Erythroblast (primary cell): ENCODE measurements around the gene PLXND1.

Source experiments
- GATA1 ChIP-seq: IDR thresholded peaks from 2 replicates; pipeline ENCODE4 v1.6.1; 2011; ENCODE audit warnings: low read depth, mild to moderate bottlenecking, control low read depth, low read length, moderate library complexity
- POLR2A ChIP-seq: IDR thresholded peaks from 2 replicates; pipeline ENCODE4 v1.6.1; 2011; ENCODE audit warnings: mild to moderate bottlenecking, low read length

DNA sequence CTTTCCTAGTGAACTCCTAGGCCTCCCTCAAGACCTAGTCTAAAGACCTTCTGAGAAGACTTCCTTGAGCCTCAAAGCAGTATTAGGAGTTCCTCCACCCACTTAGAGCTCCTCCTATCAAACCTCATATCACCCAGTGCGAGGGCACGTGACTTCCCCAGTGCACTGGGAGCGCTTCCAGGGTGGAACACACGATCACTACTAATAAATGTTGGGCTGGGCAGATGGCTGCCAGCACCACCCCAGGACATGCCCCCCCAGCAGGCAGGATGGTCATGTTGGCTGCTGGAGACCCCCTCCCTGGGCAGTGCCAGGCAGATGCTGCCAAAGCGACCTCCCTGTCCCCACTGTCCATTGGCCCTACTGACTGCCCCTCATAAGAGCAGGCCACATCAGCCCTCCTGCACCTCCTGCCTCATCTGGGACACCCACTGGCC is 8.5 kb upstream of the PLXND1 start:
- TF ChIP-seq POLR2A (peak; percentile 80), GATA1 (no peak)
